WTC11 (cell line): ENCODE results near the gene COX6B1. TPM values are rescaled to one million over a fixed set of nuclear protein-coding genes. Genes with fewer than 3 reads are reported as not detected.

Experiments used
- EMX1 ChIP-seq: fragments of 250-450 bp; sonication (Bioruptor Pico); IDR thresholded peaks from 2 replicates; pipeline ENCODE4 v1.8.0; 2021; ENCODE audit warnings: mild to moderate bottlenecking
- FOXK1 ChIP-seq: sonication (generic); formaldehyde crosslinking; IDR thresholded peaks from 2 replicates; pipeline ENCODE4 v1.8.0; 2022; ENCODE audit warnings: mild to moderate bottlenecking, moderate library complexity, missing genetic modification reagents
- FOXP1 ChIP-seq: sonication (generic); formaldehyde crosslinking; IDR thresholded peaks from 2 replicates; pipeline ENCODE4 v1.8.0; 2022; ENCODE audit warnings: missing genetic modification reagents, mild to moderate bottlenecking, moderate library complexity, borderline replicate concordance
- GABPB1 ChIP-seq: sonication (generic); formaldehyde crosslinking; IDR thresholded peaks from 2 replicates; pipeline ENCODE4 v1.8.1; 2023; ENCODE audit warnings: mild to moderate bottlenecking, missing genetic modification reagents
- MYBL2 ChIP-seq: sonication (generic); formaldehyde crosslinking; IDR thresholded peaks from 2 replicates; pipeline ENCODE4 v1.8.1; 2023; ENCODE audit warnings: mild to moderate bottlenecking, moderate library complexity, missing genetic modification reagents
- ZBTB21 ChIP-seq: sonication (generic); formaldehyde crosslinking; IDR thresholded peaks from 2 replicates; pipeline ENCODE4 v1.8.1; 2023; ENCODE audit warnings: mild to moderate bottlenecking, missing genetic modification reagents, borderline replicate concordance
- ZNF121 ChIP-seq: sonication (generic); formaldehyde crosslinking; IDR thresholded peaks from 2 replicates; pipeline ENCODE4 v1.8.0; 2023; ENCODE audit warnings: missing genetic modification reagents
- total RNA-seq: library from RNA; stranded (reverse); gene quantifications from 3 replicates; pipeline ENCODE4 v1.2.3, GENCODE V29; 2021
- TF ChIP-seq, protein P1 (sequence below): sonication (generic); formaldehyde crosslinking; IDR thresholded peaks from 2 replicates; pipeline ENCODE4 v1.8.1; 2023; ENCODE audit warnings: mild to moderate bottlenecking, missing genetic modification reagents
- TF ChIP-seq, protein P2 (sequence below): fragments of 250-450 bp; sonication (Bioruptor Pico); IDR thresholded peaks from 2 replicates; pipeline ENCODE4 v1.9.0; 2021; ENCODE audit warnings: mild to moderate bottlenecking
- TF ChIP-seq, protein P3 (sequence below): sonication (generic); formaldehyde crosslinking; IDR thresholded peaks from 2 replicates; pipeline ENCODE4 v1.8.1; 2023; ENCODE audit warnings: mild to moderate bottlenecking, missing genetic modification reagents, borderline replicate concordance
- TF ChIP-seq, protein P4 (sequence below): sonication (generic); formaldehyde crosslinking; IDR thresholded peaks from 2 replicates; pipeline ENCODE4 v1.8.0; 2022; ENCODE audit warnings: mild to moderate bottlenecking, missing genetic modification reagents
- TF ChIP-seq, protein P5 (sequence below): fragments of 200-600 bp; IDR thresholded peaks from 2 replicates; pipeline ENCODE4 v1.8.0; 2022; ENCODE audit warnings: antibody characterized with exemption
- TF ChIP-seq, protein P6 (sequence below): sonication (generic); formaldehyde crosslinking; IDR thresholded peaks from 2 replicates; pipeline ENCODE4 v1.8.0; 2022; ENCODE audit warnings: missing genetic modification reagents
- TF ChIP-seq, protein P7 (sequence below): sonication (generic); formaldehyde crosslinking; IDR thresholded peaks from 2 replicates; pipeline ENCODE4 v1.8.0; 2023; ENCODE audit warnings: missing genetic modification reagents, mild to moderate bottlenecking, borderline replicate concordance

COX6B1 gene
- total RNA-seq, 1 experiment from 2014 or later = 536 TPM

DNA sequence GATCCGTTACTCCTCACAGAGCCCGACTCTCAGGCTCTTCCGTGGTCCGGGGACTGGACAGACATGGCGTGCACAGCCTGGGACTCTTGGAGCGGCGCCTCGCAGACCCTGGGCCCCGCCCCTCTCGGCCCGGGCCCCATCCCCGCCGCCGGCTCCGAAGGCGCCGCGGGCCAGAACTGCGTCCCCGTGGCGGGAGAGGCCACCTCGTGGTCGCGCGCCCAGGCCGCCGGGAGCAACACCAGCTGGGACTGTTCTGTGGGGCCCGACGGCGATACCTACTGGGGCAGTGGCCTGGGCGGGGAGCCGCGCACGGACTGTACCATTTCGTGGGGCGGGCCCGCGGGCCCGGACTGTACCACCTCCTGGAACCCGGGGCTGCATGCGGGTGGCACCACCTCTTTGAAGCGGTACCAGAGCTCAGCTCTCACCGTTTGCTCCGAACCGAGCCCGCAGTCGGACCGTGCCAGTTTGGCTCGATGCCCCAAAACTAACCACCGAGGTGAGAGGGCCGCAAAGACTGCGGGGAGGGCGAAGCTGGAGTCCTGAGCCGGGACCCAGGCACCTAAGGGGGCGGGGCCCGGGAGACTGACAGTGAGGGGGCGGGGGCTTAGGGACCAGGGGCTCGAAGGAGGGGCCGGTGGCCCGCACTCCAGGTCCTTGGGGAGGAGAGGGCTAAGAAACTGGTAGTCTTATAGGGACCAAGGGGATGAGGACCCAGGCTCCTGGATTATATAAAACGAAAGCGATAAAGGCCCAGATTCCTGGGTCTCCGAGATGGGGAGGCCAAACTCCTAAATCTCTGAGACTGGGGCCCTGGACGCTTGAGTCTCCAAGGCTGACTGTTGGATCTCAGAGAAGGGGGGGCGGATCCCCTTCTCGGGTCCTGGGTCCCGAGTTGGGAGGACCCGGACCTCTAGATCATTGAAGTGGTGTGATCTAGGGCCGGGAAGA, 4.6 kb upstream of the COX6B1 start (continued):
- TF ChIP-seq, protein P1, sequence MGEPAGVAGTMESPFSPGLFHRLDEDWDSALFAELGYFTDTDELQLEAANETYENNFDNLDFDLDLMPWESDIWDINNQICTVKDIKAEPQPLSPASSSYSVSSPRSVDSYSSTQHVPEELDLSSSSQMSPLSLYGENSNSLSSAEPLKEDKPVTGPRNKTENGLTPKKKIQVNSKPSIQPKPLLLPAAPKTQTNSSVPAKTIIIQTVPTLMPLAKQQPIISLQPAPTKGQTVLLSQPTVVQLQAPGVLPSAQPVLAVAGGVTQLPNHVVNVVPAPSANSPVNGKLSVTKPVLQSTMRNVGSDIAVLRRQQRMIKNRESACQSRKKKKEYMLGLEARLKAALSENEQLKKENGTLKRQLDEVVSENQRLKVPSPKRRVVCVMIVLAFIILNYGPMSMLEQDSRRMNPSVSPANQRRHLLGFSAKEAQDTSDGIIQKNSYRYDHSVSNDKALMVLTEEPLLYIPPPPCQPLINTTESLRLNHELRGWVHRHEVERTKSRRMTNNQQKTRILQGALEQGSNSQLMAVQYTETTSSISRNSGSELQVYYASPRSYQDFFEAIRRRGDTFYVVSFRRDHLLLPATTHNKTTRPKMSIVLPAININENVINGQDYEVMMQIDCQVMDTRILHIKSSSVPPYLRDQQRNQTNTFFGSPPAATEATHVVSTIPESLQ (CRISPR knock-in tag) = no peak
- TF ChIP-seq, protein P2, sequence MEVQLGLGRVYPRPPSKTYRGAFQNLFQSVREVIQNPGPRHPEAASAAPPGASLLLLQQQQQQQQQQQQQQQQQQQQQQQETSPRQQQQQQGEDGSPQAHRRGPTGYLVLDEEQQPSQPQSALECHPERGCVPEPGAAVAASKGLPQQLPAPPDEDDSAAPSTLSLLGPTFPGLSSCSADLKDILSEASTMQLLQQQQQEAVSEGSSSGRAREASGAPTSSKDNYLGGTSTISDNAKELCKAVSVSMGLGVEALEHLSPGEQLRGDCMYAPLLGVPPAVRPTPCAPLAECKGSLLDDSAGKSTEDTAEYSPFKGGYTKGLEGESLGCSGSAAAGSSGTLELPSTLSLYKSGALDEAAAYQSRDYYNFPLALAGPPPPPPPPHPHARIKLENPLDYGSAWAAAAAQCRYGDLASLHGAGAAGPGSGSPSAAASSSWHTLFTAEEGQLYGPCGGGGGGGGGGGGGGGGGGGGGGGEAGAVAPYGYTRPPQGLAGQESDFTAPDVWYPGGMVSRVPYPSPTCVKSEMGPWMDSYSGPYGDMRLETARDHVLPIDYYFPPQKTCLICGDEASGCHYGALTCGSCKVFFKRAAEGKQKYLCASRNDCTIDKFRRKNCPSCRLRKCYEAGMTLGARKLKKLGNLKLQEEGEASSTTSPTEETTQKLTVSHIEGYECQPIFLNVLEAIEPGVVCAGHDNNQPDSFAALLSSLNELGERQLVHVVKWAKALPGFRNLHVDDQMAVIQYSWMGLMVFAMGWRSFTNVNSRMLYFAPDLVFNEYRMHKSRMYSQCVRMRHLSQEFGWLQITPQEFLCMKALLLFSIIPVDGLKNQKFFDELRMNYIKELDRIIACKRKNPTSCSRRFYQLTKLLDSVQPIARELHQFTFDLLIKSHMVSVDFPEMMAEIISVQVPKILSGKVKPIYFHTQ (CRISPR knock-in tag) = no peak
- no peak for TF ChIP-seq ZNF121 (CRISPR knock-in tag)
- no peak for TF ChIP-seq EMX1 (CRISPR knock-in tag)
- TF ChIP-seq, protein P3, sequence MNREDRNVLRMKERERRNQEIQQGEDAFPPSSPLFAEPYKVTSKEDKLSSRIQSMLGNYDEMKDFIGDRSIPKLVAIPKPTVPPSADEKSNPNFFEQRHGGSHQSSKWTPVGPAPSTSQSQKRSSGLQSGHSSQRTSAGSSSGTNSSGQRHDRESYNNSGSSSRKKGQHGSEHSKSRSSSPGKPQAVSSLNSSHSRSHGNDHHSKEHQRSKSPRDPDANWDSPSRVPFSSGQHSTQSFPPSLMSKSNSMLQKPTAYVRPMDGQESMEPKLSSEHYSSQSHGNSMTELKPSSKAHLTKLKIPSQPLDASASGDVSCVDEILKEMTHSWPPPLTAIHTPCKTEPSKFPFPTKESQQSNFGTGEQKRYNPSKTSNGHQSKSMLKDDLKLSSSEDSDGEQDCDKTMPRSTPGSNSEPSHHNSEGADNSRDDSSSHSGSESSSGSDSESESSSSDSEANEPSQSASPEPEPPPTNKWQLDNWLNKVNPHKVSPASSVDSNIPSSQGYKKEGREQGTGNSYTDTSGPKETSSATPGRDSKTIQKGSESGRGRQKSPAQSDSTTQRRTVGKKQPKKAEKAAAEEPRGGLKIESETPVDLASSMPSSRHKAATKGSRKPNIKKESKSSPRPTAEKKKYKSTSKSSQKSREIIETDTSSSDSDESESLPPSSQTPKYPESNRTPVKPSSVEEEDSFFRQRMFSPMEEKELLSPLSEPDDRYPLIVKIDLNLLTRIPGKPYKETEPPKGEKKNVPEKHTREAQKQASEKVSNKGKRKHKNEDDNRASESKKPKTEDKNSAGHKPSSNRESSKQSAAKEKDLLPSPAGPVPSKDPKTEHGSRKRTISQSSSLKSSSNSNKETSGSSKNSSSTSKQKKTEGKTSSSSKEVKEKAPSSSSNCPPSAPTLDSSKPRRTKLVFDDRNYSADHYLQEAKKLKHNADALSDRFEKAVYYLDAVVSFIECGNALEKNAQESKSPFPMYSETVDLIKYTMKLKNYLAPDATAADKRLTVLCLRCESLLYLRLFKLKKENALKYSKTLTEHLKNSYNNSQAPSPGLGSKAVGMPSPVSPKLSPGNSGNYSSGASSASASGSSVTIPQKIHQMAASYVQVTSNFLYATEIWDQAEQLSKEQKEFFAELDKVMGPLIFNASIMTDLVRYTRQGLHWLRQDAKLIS (CRISPR knock-in tag) = no peak
- no peak for TF ChIP-seq ZBTB21 (CRISPR knock-in tag)
- peak; percentile 59; the same call in 1 of the 2 replicates for TF ChIP-seq GABPB1
- TF ChIP-seq, protein P4, sequence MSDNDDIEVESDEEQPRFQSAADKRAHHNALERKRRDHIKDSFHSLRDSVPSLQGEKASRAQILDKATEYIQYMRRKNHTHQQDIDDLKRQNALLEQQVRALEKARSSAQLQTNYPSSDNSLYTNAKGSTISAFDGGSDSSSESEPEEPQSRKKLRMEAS (CRISPR knock-in tag) = peak; percentile 41; the same call in 1 of the 2 replicates
- TF ChIP-seq, protein P5, sequence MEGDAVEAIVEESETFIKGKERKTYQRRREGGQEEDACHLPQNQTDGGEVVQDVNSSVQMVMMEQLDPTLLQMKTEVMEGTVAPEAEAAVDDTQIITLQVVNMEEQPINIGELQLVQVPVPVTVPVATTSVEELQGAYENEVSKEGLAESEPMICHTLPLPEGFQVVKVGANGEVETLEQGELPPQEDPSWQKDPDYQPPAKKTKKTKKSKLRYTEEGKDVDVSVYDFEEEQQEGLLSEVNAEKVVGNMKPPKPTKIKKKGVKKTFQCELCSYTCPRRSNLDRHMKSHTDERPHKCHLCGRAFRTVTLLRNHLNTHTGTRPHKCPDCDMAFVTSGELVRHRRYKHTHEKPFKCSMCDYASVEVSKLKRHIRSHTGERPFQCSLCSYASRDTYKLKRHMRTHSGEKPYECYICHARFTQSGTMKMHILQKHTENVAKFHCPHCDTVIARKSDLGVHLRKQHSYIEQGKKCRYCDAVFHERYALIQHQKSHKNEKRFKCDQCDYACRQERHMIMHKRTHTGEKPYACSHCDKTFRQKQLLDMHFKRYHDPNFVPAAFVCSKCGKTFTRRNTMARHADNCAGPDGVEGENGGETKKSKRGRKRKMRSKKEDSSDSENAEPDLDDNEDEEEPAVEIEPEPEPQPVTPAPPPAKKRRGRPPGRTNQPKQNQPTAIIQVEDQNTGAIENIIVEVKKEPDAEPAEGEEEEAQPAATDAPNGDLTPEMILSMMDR = no peak
- peak; percentile 28; the same call in 1 of the 2 replicates for TF ChIP-seq MYBL2 (CRISPR knock-in tag)
- peak; percentile 72; the same call in 1 of the 2 replicates for TF ChIP-seq FOXP1 (CRISPR knock-in tag)
- peak; percentile 56; the same call in 1 of the 2 replicates for TF ChIP-seq FOXK1 (CRISPR knock-in tag)
- TF ChIP-seq, protein P6, sequence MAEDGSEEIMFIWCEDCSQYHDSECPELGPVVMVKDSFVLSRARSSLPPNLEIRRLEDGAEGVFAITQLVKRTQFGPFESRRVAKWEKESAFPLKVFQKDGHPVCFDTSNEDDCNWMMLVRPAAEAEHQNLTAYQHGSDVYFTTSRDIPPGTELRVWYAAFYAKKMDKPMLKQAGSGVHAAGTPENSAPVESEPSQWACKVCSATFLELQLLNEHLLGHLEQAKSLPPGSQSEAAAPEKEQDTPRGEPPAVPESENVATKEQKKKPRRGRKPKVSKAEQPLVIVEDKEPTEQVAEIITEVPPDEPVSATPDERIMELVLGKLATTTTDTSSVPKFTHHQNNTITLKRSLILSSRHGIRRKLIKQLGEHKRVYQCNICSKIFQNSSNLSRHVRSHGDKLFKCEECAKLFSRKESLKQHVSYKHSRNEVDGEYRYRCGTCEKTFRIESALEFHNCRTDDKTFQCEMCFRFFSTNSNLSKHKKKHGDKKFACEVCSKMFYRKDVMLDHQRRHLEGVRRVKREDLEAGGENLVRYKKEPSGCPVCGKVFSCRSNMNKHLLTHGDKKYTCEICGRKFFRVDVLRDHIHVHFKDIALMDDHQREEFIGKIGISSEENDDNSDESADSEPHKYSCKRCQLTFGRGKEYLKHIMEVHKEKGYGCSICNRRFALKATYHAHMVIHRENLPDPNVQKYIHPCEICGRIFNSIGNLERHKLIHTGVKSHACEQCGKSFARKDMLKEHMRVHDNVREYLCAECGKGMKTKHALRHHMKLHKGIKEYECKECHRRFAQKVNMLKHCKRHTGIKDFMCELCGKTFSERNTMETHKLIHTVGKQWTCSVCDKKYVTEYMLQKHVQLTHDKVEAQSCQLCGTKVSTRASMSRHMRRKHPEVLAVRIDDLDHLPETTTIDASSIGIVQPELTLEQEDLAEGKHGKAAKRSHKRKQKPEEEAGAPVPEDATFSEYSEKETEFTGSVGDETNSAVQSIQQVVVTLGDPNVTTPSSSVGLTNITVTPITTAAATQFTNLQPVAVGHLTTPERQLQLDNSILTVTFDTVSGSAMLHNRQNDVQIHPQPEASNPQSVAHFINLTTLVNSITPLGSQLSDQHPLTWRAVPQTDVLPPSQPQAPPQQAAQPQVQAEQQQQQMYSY (CRISPR knock-in tag) = no peak
- TF ChIP-seq, protein P7, sequence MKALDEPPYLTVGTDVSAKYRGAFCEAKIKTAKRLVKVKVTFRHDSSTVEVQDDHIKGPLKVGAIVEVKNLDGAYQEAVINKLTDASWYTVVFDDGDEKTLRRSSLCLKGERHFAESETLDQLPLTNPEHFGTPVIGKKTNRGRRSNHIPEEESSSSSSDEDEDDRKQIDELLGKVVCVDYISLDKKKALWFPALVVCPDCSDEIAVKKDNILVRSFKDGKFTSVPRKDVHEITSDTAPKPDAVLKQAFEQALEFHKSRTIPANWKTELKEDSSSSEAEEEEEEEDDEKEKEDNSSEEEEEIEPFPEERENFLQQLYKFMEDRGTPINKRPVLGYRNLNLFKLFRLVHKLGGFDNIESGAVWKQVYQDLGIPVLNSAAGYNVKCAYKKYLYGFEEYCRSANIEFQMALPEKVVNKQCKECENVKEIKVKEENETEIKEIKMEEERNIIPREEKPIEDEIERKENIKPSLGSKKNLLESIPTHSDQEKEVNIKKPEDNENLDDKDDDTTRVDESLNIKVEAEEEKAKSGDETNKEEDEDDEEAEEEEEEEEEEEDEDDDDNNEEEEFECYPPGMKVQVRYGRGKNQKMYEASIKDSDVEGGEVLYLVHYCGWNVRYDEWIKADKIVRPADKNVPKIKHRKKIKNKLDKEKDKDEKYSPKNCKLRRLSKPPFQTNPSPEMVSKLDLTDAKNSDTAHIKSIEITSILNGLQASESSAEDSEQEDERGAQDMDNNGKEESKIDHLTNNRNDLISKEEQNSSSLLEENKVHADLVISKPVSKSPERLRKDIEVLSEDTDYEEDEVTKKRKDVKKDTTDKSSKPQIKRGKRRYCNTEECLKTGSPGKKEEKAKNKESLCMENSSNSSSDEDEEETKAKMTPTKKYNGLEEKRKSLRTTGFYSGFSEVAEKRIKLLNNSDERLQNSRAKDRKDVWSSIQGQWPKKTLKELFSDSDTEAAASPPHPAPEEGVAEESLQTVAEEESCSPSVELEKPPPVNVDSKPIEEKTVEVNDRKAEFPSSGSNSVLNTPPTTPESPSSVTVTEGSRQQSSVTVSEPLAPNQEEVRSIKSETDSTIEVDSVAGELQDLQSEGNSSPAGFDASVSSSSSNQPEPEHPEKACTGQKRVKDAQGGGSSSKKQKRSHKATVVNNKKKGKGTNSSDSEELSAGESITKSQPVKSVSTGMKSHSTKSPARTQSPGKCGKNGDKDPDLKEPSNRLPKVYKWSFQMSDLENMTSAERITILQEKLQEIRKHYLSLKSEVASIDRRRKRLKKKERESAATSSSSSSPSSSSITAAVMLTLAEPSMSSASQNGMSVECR (CRISPR knock-in tag) = no peak
